ENCODE results near the gene CAV3. TPM values are rescaled to one million over a fixed set of nuclear protein-coding genes. Genes with fewer than 3 reads are reported as not detected.

The CAV3 gene
- total and polyA plus RNA-seq, 10 of the 15 experiments (the other 5 are each of a cell fraction or from before 2014, with no cell fraction given) = not detected

GRCh38 chr3:8756671-8757070, 23.1 kb downstream of the CAV3 start:
- BruUV-seq (replicated peaks) = no TSS peak
- intact Hi-C loops (cut with micrococcal nuclease; ENCODE audit: unreplicated experiment) = no loop called here
- in situ Hi-C loops (cut with MboI) = no loop called here

More at GRCh38 chr3:8756671-8757070, 23.1 kb downstream of the CAV3 start:
- WGBS (ENCODE audit: insufficient coverage, insufficient replicate concordance, low lambda C conversion rate, missing lambda C conversion rate) = 88% methylated on average over 7 of the region's 7 CpGs
- DNase-seq (ENCODE audit: low read depth, low spot score) (no peak), FAIRE-seq (no peak), ATAC-seq (no peak)
- Histone ChIP-seq H3K79me2 (ENCODE audit: control insufficient read depth, insufficient read depth, low read length) (no peaks in the 10 kb centered on the region), H3K27ac (ENCODE audit: control insufficient read depth, insufficient read depth) (no peak overlapping the region), H3K4me1 (ENCODE audit: control insufficient read depth, insufficient read depth, low read length) (no peaks in the 10 kb centered on the region; the same call in 1 of the 2 replicates), H2AFZ (ENCODE audit: control insufficient read depth, low read depth, low read length) (no peak overlapping the region), H3K27me3 (replicated peaks in 1 of 2; ENCODE audit: control insufficient read depth in 2 of 2, insufficient read depth in 2 of 2, low read length in 1 of 2) (no peaks in the 10 kb centered on the region), H3K9ac (ENCODE audit: control insufficient read depth, insufficient read depth, low read length) (no peak overlapping the region), H3K4me2 (ENCODE audit: control insufficient read depth, insufficient read depth) (no peak overlapping the region), H3K9me3 (replicated peaks; ENCODE audit: control insufficient read depth, insufficient read depth, low read length) (no peaks in the 10 kb centered on the region), H4K20me1 (ENCODE audit: control insufficient read depth, insufficient read depth) (no peaks in the 10 kb centered on the region), H3K4me3 (no peak overlapping the region), H3K36me3 (ENCODE audit: control insufficient read depth in 2 of 2, insufficient read depth in 2 of 2, low read length in 1 of 2) (no peaks in the 10 kb centered on the region; a peak in 2 of 4 replicates)
- RAD21 ChIA-PET (ENCODE audit: unreplicated experiment) = no interaction called here
- CTCF ChIA-PET = interaction anchor here (0.9 kb wide), 1 partner anchor 12 kb away, joined by 3 read pairs; no protein-coding TSS in a partner anchor
- TF ChIP-seq RFX5 (IDR thresholded peaks at IDR 0.05; ENCODE audit: low read depth, low read length) = no peak
- no peak for TF ChIP-seq NR2C1 (IDR thresholded peaks at IDR 0.05)
- no peak for TF ChIP-seq FOXM1 (IDR thresholded peaks at IDR 0.05; ENCODE audit: low read depth, low read length)
- TF ChIP-seq ATF2 (IDR thresholded peaks at IDR 0.05; ENCODE audit: low read length) = no peak
- TF ChIP-seq TARDBP (IDR thresholded peaks at IDR 0.05; ENCODE audit: borderline replicate concordance) = no peak
- TF ChIP-seq KLF5 (IDR thresholded peaks at IDR 0.05; ENCODE audit: partially characterized antibody) = no peak
- no peak for TF ChIP-seq SKIL (IDR thresholded peaks at IDR 0.05; ENCODE audit: low read depth, poor library complexity, severe bottlenecking)
- SMC1A ChIA-PET (ENCODE audit: uncharacterized antibody, unreplicated experiment) = no interaction called here
- POLR2A ChIA-PET = no interaction called here
